Prostate gland (tissue), 2 donors: Measurements from ENCODE around the gene ZC3H15.

Experiments used
- CTCF ChIP-seq, 4 experiments: fragments of 200-600 bp in 2 of 4; fragments of 450-650 bp in 2 of 4; sonication (generic) in 2 of 4; IDR thresholded peaks; 1 replicate in 3 of 4; 2 replicates in 1 of 4; pipeline ENCODE4 v1.5.1; 2016 to 2019; ENCODE audit warnings: antibody characterized with exemption in 4 of 4, mild to moderate bottlenecking in 2 of 4, moderate library complexity in 2 of 4
- POLR2A ChIP-seq: fragments of 450-650 bp; IDR thresholded peaks from one replicate; pipeline ENCODE4 v1.6.1; 2016; ENCODE audit warnings: antibody characterized with exemption, mild to moderate bottlenecking
- POLR2AphosphoS5 ChIP-seq: sonication (generic); formaldehyde crosslinking; IDR thresholded peaks from one replicate; pipeline ENCODE4 v1.6.1; 2017; ENCODE audit warnings: antibody characterized with exemption

DNA sequence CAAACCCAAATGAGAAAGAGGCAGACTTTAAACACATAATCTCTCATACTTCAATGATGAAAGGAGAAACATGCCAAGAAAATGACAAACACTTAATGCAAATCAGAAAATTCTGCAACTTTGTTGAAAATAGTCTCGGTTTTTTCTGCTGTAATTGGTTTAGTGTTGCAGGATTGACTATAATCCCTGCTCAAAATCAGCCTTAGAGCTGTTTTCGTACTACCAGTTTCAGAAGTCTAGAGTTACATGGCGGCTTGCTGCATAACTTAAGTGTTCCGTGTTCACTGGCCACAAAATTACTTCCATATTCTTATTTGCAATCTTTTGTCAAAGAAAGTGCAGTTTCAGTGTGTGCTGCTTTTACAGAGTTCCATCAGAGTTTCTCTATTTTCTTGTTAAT is 54.9 kb downstream of the ZC3H15 start:
- TF ChIP-seq CTCF (IDR thresholded peaks at IDR 0.05) (no peak), POLR2A (no peak), POLR2AphosphoS5 (no peak)
